HepG2 (cell line): ENCODE measurements around the gene EPB41L1.

Source experiments
- AFF4 ChIP-seq: sonication (generic); formaldehyde crosslinking; IDR thresholded peaks from 2 replicates; pipeline ENCODE4 v1.4.0; 2020; ENCODE audit warnings: missing genetic modification reagents
- TP53 ChIP-seq: sonication (generic); formaldehyde crosslinking; conservative IDR thresholded peaks from 2 replicates; pipeline ENCODE4 v1.4.0; 2020; ENCODE audit warnings: missing genetic modification reagents

DNA sequence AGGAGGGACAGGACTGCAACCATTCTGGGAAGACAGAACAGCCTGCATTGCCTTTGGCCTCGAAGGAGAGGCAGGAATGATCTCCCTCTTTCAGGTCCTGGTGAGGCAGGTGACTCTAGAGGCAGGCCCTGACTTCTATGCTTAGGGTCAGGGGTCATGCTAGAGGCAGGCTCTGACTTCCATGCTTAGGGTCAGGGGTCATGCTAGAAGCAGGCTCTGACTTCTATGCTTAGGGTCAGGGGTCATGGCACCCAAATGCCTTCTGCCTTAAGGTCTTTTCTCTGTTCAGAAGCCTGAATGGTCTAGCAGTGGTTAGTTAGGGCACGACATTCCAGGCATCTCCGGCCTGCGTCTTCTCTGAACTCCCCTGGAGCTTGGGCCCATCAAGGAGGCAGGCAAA, 46.7 kb downstream of the EPB41L1 start:
- no peak for TF ChIP-seq TP53 (CRISPR knock-in tag)
- TF ChIP-seq AFF4 = no peak
